ENCODE measurements around the gene EFNA2.
"Not testable (repeated sequence)": the region's sequence is repeated elsewhere in the genome, so short reads cannot be mapped to it uniquely, and the experiment has no call there.

EFNA2 gene

GRCh38 chr19:1285737-1286360 is at the start of gene EFNA2:
TSS of gene EFNA2 (plus strand) at chr19:1285873. CDS start at chr19:1286169, 296 bp downstream.
- no peak for FAIRE-seq

GRCh38 chr19:1236576-1236975 is 49.1 kb upstream of the EFNA2 start:
- no peak for FAIRE-seq

- FAIRE-seq = no peak
Observed at GRCh38 chr19:1237027-1237659, 48.5 kb upstream of the EFNA2 start.

GRCh38 chr19:1237754-1238368 is 47.8 kb upstream of the EFNA2 start, which contains the start of gene CBARP:
TSS of gene CBARP (minus strand) at chr19:1238005. CDS start at chr19:1236100, 1,905 bp downstream.
- FAIRE-seq = no peak

- FAIRE-seq = no peak
Observed at GRCh38 chr19:1238369-1239303, 47.0 kb upstream of the EFNA2 start.

- FAIRE-seq = no peak
Observed at GRCh38 chr19:1239420-1239795, 46.3 kb upstream of the EFNA2 start.

GRCh38 chr19:1239796-1240737 is 45.6 kb upstream of the EFNA2 start:
- no peak for FAIRE-seq

- FAIRE-seq = no peak
Observed at GRCh38 chr19:1240925-1241324, 44.7 kb upstream of the EFNA2 start.

GRCh38 chr19:1241417-1242095 is 44.1 kb upstream of the EFNA2 start, which contains the start of gene ATP5F1D:
TSS of gene ATP5F1D (plus strand) at chr19:1241751. CDS start at chr19:1241851, 100 bp downstream.
- peak; percentile 58 for FAIRE-seq

- FAIRE-seq = no peak
Observed at GRCh38 chr19:1243768-1244692, 41.6 kb upstream of the EFNA2 start.

GRCh38 chr19:1244693-1245451 is 40.8 kb upstream of the EFNA2 start:
- FAIRE-seq = no peak

GRCh38 chr19:1245494-1246264 is 40.0 kb upstream of the EFNA2 start:
- FAIRE-seq = no peak

GRCh38 chr19:1246265-1247087 is 39.2 kb upstream of the EFNA2 start:
- not testable (repeated sequence) for FAIRE-seq

- FAIRE-seq = no peak
Observed at GRCh38 chr19:1247748-1248138, 37.9 kb upstream of the EFNA2 start.

GRCh38 chr19:1248139-1248785 is 37.4 kb upstream of the EFNA2 start, which contains the start of gene MIDN:
TSS of gene MIDN (plus strand) at chr19:1248583. CDS start at chr19:1250297, 1,714 bp downstream.
- FAIRE-seq = no peak

GRCh38 chr19:1248786-1249297 is 36.8 kb upstream of the EFNA2 start:
- no peak for FAIRE-seq
